Lower leg skin (tissue), 3 donors: ENCODE measurements around the gene MBOAT1.

ENCODE experiments used
- CTCF ChIP-seq, 3 donors: fragments of 450-650 bp; IDR thresholded peaks; one replicate each; pipeline ENCODE4 v1.5.1; 2016; ENCODE audit warnings: antibody characterized with exemption in 3 of 3, mild to moderate bottlenecking in 3 of 3, moderate library complexity in 2 of 3
- POLR2A ChIP-seq, 2 donors: fragments of 450-650 bp; IDR thresholded peaks; one replicate each; pipeline ENCODE4 v1.6.1; 2016 to 2017; ENCODE audit warnings: antibody characterized with exemption in 2 of 2, mild to moderate bottlenecking in 1 of 2, moderate library complexity in 1 of 2

GRCh38 chr6:20071998-20072397 is 140.3 kb downstream of the MBOAT1 start:
- no peak for TF ChIP-seq CTCF (IDR thresholded peaks at IDR 0.05)
- no peak for TF ChIP-seq POLR2A (IDR thresholded peaks at IDR 0.05)
